HepG2 (cell line): ENCODE data around the gene CDHR5. TPM values are rescaled to one million over a fixed set of nuclear protein-coding genes. Genes with fewer than 3 reads are reported as not detected.

Experiments
- ATAC-seq: fragments of 200-7000 bp; cut with Tn5 transposase; 3 replicates; pipeline ENCODE4 v1.9.1; 2020; ENCODE audit warnings: mild to moderate bottlenecking, moderate library complexity
- BruUV-seq: library from RNA; stranded (reverse); fragments of 400-500 nt; replicated peaks from 2 replicates; lab custom pipeline; 2021; lab: Mats Ljungman, UMichigan
- CTCF ChIA-PET: fragments of 300-600 bp; formaldehyde crosslinking; extraction: SDS; loops from one replicate; lab custom pipeline; 2021; ENCODE audit warnings: low total read pairs, inconsistent platforms, low intra/inter-chr PET ratio; lab: Yijun Ruan, JAX
- POLR2A ChIA-PET: fragments of 350-600 bp; sonication (Branson Sonifier 250); formaldehyde crosslinking; loops from one replicate; lab custom pipeline; 2020; ENCODE audit warnings: antibody characterized with exemption, inconsistent platforms; lab: Yijun Ruan, JAX
- DNase-seq: peaks from one replicate; pipeline ENCODE4 v3.0.0-alpha.2; 2015; ENCODE audit warnings: low spot score
- FAIRE-seq: peaks from 3 replicates; lab custom pipeline; 2011; peaks lifted over from hg19 to GRCh38; lab: Jason Lieb, UNC
- H2AFZ ChIP-seq: one replicate; pipeline ENCODE4 v1.6.1; 2011; ENCODE audit warnings: low read length, inconsistent platforms
- H3K27ac ChIP-seq: fragments of 300-600 bp; 3 replicates; pipeline ENCODE4 v1.8.0; 2011; ENCODE audit warnings: mixed run types, mild to moderate bottlenecking, mixed read lengths, low read length, inconsistent platforms; ENCODE audit not compliant: insufficient read depth; ENCODE audit errors: extremely low read length
- H3K27me3 ChIP-seq, 2 experiments: fragments of 200-600 bp in 1 of 2; 2 replicates in 1 of 2; 3 replicates in 1 of 2; pipeline versions ENCODE4 v1.6.0 to v1.8.0; 2011; ENCODE audit warnings: low read length in 2 of 2, mild to moderate bottlenecking in 2 of 2, moderate library complexity in 2 of 2, inconsistent platforms in 1 of 2; ENCODE audit not compliant: insufficient read depth in 2 of 2, control insufficient read depth in 1 of 2
- H3K36me3 ChIP-seq, 2 experiments: fragments of 200-600 bp in 1 of 2; replicated peaks in 1 of 2; 2 replicates in 1 of 2; 3 replicates in 1 of 2; pipeline versions ENCODE4 v1.5.1 to v1.8.0; 2011; ENCODE audit warnings: low read length in 2 of 2, inconsistent platforms in 1 of 2; ENCODE audit not compliant: insufficient read depth in 2 of 2, control insufficient read depth in 1 of 2
- H3K4me1 ChIP-seq: 2 replicates; pipeline ENCODE4 v1.5.1; 2012; ENCODE audit warnings: low read length, inconsistent platforms; ENCODE audit not compliant: insufficient read depth
- H3K4me2 ChIP-seq: 2 replicates; pipeline ENCODE4 v1.6.0; 2011; ENCODE audit warnings: low read depth, low read length, inconsistent platforms
- H3K4me3 ChIP-seq, 3 experiments: fragments of 200-600 bp in 1 of 3; sonication (generic), shearing (Covaris generic) in 1 of 3; replicated peaks in 1 of 3; 2 replicates each; pipeline ENCODE4 v1.5.1; 2011 to 2016; ENCODE audit warnings: low read length in 3 of 3, inconsistent platforms in 2 of 3, low read depth in 2 of 3, mild to moderate bottlenecking in 2 of 3, control low read depth in 1 of 3, mixed read lengths in 1 of 3; ENCODE audit not compliant: insufficient read depth in 1 of 3
- H3K79me2 ChIP-seq: one replicate; pipeline ENCODE4 v1.6.1; 2011; ENCODE audit warnings: low read length, inconsistent platforms; ENCODE audit not compliant: insufficient read depth
- H3K9ac ChIP-seq: 2 replicates; pipeline ENCODE4 v1.6.0; 2011; ENCODE audit warnings: mild to moderate bottlenecking, low read depth, low read length, inconsistent platforms; ENCODE audit not compliant: insufficient read depth
- H3K9me3 ChIP-seq: 2 replicates; pipeline ENCODE4 v1.5.1; 2012; ENCODE audit warnings: mild to moderate bottlenecking, low read length
- H4K20me1 ChIP-seq: 2 replicates; pipeline ENCODE4 v1.6.0; 2011; ENCODE audit warnings: inconsistent platforms, mild to moderate bottlenecking, low read length, moderate library complexity; ENCODE audit not compliant: insufficient read depth
- AGO2 ChIP-seq: fragments of 200-400 bp; formaldehyde crosslinking; optimal IDR thresholded peaks from 2 replicates; pipeline ENCODE3; 2017; ENCODE audit warnings: mild to moderate bottlenecking, low read depth, low read length, moderate library complexity
- BCL6 ChIP-seq: IDR thresholded peaks from 2 replicates; pipeline ENCODE4 v1.6.1; 2016; ENCODE audit warnings: missing genetic modification reagents, missing compliant biosample characterization
- CEBPG ChIP-seq: IDR thresholded peaks from 2 replicates; pipeline ENCODE4 v1.6.1; 2016
- MED1 ChIP-seq: sonication (generic); formaldehyde crosslinking; IDR thresholded peaks from 2 replicates; pipeline ENCODE4 v1.4.0; 2020; ENCODE audit warnings: missing genetic modification reagents
- MYPOP ChIP-seq: sonication (generic); formaldehyde crosslinking; IDR thresholded peaks from 2 replicates; pipeline ENCODE4 v1.8.1; 2023; ENCODE audit warnings: mild to moderate bottlenecking, moderate library complexity, missing genetic modification reagents
- NR2C2 ChIP-seq: sonication (generic); formaldehyde crosslinking; IDR thresholded peaks from 2 replicates; pipeline ENCODE4 v1.4.0; 2020; ENCODE audit warnings: missing genetic modification reagents, mild to moderate bottlenecking, moderate library complexity, borderline replicate concordance
- NR2F6 ChIP-seq, 2 experiments: IDR thresholded peaks; 2 replicates each; pipeline ENCODE4 v1.6.1; 2016; ENCODE audit warnings: antibody characterized with exemption in 1 of 2, mild to moderate bottlenecking in 1 of 2
- SKI ChIP-seq: fragments of 450-650 bp; IDR thresholded peaks from one replicate; pipeline ENCODE4 v1.6.1; 2018; ENCODE audit warnings: mild to moderate bottlenecking; ENCODE audit not compliant: partially characterized antibody
- SKIL ChIP-seq: sonication (generic); formaldehyde crosslinking; IDR thresholded peaks from 2 replicates; pipeline ENCODE4 v1.8.0; 2022; ENCODE audit warnings: missing genetic modification reagents, mild to moderate bottlenecking, moderate library complexity, borderline replicate concordance
- TBX2 ChIP-seq: sonication (generic); formaldehyde crosslinking; IDR thresholded peaks from 2 replicates; pipeline ENCODE4 v1.5.0; 2020; ENCODE audit warnings: missing genetic modification reagents, mild to moderate bottlenecking, borderline replicate concordance
- ZBTB38 ChIP-seq: sonication (generic); formaldehyde crosslinking; IDR thresholded peaks from 2 replicates; pipeline ENCODE4 v1.5.1; 2020; ENCODE audit warnings: mild to moderate bottlenecking, missing genetic modification reagents
- WGBS: methylation state at CpG from one replicate; pipeline ENCODE4 v1.1.6; 2017; ENCODE audit warnings: low lambda C conversion rate; 5-methylcytosine and 5-hydroxymethylcytosine counted together
- in situ Hi-C: cut with HindIII; loops from 2 replicates; pipeline ENCODE4 v1.10.0; 2017; ENCODE audit warnings: low pct_unique_long_range_greater_than_20kb; ENCODE audit not compliant: extremely low pct_ligation_motif_present
- intact Hi-C: fragments of 100-400 bp; cut with micrococcal nuclease; formaldehyde crosslinking; loops from one replicate; pipeline ENCODE4 v1.10.0; 2022; ENCODE audit not compliant: unreplicated experiment
- polyA plus RNA-seq, 8 experiments: library from polyadenylated mRNA; depleted of rRNA in 3 of 8; stranded (reverse) in 7 of 8; unstranded in 1 of 8; fragments of >200 nt; fragmentation: Illumina TruSeq in 4 of 8; extraction: Trizol in 4 of 8; gene quantifications; 2 replicates each; pipeline versions ENCODE4 v1.2.1 to v1.2.3, GENCODE V29; 2011 to 2016; ENCODE audit warnings: low read depth in 4 of 8, missing spikeins in 1 of 8, mixed read lengths in 1 of 8; ENCODE audit not compliant: insufficient read depth in 1 of 8
- total RNA-seq, 5 experiments: library from RNA; depleted of rRNA; stranded (reverse); fragments of >200 nt; fragmentation: Illumina TruSeq; extraction: Trizol; gene quantifications; 2 replicates each; pipeline ENCODE4 v1.2.3, GENCODE V29; 2016; ENCODE audit warnings: low read depth in 1 of 5

Gene CDHR5
- total and polyA plus RNA-seq, 2 of the 13 experiments (the other 11 are each of a cell fraction or from before 2014, with no cell fraction given), result 0.46 to 0.71 TPM

- peak; percentile 87 for TF ChIP-seq SKIL
- peak; percentile 58; the same call in 1 of the 2 replicates for TF ChIP-seq NR2F6 (IDR thresholded peaks at IDR 0.05)
- peak; percentile 53; the same call in 1 of the 2 replicates for TF ChIP-seq NR2F6 (CRISPR knock-in tag; IDR thresholded peaks at IDR 0.05)
- TF ChIP-seq TBX2 (CRISPR knock-in tag), result 0 out of 2 replicates have a peak, but pooled peaks have one; percentile 12
- peak; percentile 53; the same call in 1 of the 2 replicates for TF ChIP-seq BCL6 (CRISPR knock-in tag)
- peak; percentile 5; the same call in 1 of the 2 replicates for TF ChIP-seq CEBPG (CRISPR knock-in tag)
- TF ChIP-seq MED1, result 0 out of 2 replicates have a peak, but pooled peaks have one; percentile 33
- peak; percentile 86 for TF ChIP-seq SKI
- TF ChIP-seq ZBTB38 (CRISPR knock-in tag), result peak; percentile 53; the same call in 1 of the 2 replicates
- TF ChIP-seq NR2C2 (CRISPR knock-in tag), result peak; percentile 74
- TF ChIP-seq, all 625 proteins: peak for 21; not testable (repeated sequence) for 604
Measured at GRCh38 chr11:647672-648158, 23.0 kb upstream of the CDHR5 start (continued).

GRCh38 chr11:646214-646613, 21.5 kb upstream of the CDHR5 start:
- H3K9ac ChIP-seq, result no peak overlapping the region
- WGBS, result 91% methylated on average over 14 of the region's 14 CpGs
- H3K36me3 ChIP-seq, result peaks cover 5 to 17% of the 10 kb centered on the region in 2 experiments; a peak in 4 of 5 replicates
- ATAC-seq (no peak), FAIRE-seq (no peak), DNase-seq (no peak)
- H3K79me2 ChIP-seq, result no peaks in the 10 kb centered on the region
- no peaks in the 10 kb centered on the region for H3K27me3 ChIP-seq
- no TSS peak for BruUV-seq
- no peak overlapping the region for H3K4me3 ChIP-seq
- H3K9me3 ChIP-seq, result no peaks in the 10 kb centered on the region
- in situ Hi-C loops (no loop called here), intact Hi-C loops (no loop called here)
- H3K4me1 ChIP-seq, result peaks cover 12% of the 10 kb centered on the region; the same call in 1 of the 2 replicates
- POLR2A ChIA-PET, result no interaction called here
- H2AFZ ChIP-seq, result no peak overlapping the region
- TF ChIP-seq MYPOP (CRISPR knock-in tag), result no peak
- TF ChIP-seq AGO2, result peak; percentile 61
- H3K4me2 ChIP-seq, result no peak overlapping the region
- CTCF ChIA-PET, result no interaction called here
- H3K27ac ChIP-seq, result no peak overlapping the region
- H4K20me1 ChIP-seq, result 0 out of 2 replicates have a peak, but pooled peaks cover 5% of the 10 kb centered on the region
